K562 (cell line): ENCODE measurements around the gene MKLN1. TPM values are rescaled to one million over a fixed set of nuclear protein-coding genes. Genes with fewer than 3 reads are reported as not detected.

Experiments used
- ARID1B ChIP-seq: fragments of 450-650 bp; IDR thresholded peaks from 2 replicates; pipeline ENCODE4 v1.6.1; 2016; ENCODE audit warnings: antibody characterized with exemption, mild to moderate bottlenecking, inconsistent platforms
- CBFB ChIP-seq: sonication (generic); formaldehyde crosslinking; IDR thresholded peaks from 2 replicates; pipeline ENCODE4 v1.4.0; 2020; ENCODE audit warnings: mild to moderate bottlenecking, missing genetic modification reagents
- DEAF1 ChIP-seq: fragments of 450-650 bp; formaldehyde crosslinking; IDR thresholded peaks from 2 replicates; pipeline ENCODE4 v1.4.0; 2020; ENCODE audit warnings: mild to moderate bottlenecking, moderate library complexity
- EGR1 ChIP-seq: fragments of 450-650 bp; conservative IDR thresholded peaks from 2 replicates; pipeline ENCODE4 v1.6.1; 2017; ENCODE audit warnings: mild to moderate bottlenecking
- FOXP1 ChIP-seq: sonication (generic); formaldehyde crosslinking; IDR thresholded peaks from 2 replicates; pipeline ENCODE4 v1.8.0; 2022; ENCODE audit warnings: mild to moderate bottlenecking, missing genetic modification reagents
- IFI16 ChIP-seq: fragments of 250-450 bp; sonication (Bioruptor Pico); IDR thresholded peaks from 2 replicates; pipeline ENCODE4 v2.1.2; 2022; ENCODE audit warnings: mild to moderate bottlenecking, inconsistent platforms
- KDM1A ChIP-seq, 2 experiments: fragments of 450-650 bp; IDR thresholded peaks; 2 replicates each; pipeline ENCODE4 v1.6.1; 2016; ENCODE audit warnings: mild to moderate bottlenecking in 2 of 2
- MCM5 ChIP-seq: fragments of 450-650 bp; IDR thresholded peaks from 2 replicates; pipeline ENCODE4 v1.6.1; 2016; ENCODE audit warnings: low read depth
- MYC ChIP-seq, 2 experiments: fragments of 250-450 bp in 1 of 2; sonication (Bioruptor Pico) in 1 of 2; IDR thresholded peaks; 2 replicates each; pipeline versions ENCODE4 v1.5.1 to v1.6.1; 2012 to 2021; ENCODE audit warnings: low read depth in 2 of 2, borderline replicate concordance in 1 of 2, improper control_type of control experiment in 1 of 2, low read length in 1 of 2, mild to moderate bottlenecking in 1 of 2, moderate library complexity in 1 of 2
- RBM14 ChIP-seq: fragments of 200-400 bp; formaldehyde crosslinking; IDR thresholded peaks from 2 replicates; pipeline ENCODE4 v1.6.1; 2018; ENCODE audit warnings: low read depth, mild to moderate bottlenecking, low read length, moderate library complexity, borderline replicate concordance; ENCODE audit not compliant: insufficient read depth
- SMARCB1 ChIP-seq: IDR thresholded peaks from 2 replicates; pipeline ENCODE4 v1.6.1; 2011; ENCODE audit warnings: improper control_type of control experiment, low read depth; ENCODE audit not compliant: insufficient read length
- SRF ChIP-seq, 2 experiments: fragments of 250-450, 450-650 bp in 1 of 2; sonication (Bioruptor Pico) in 1 of 2; sonication (generic) in 1 of 2; formaldehyde crosslinking; IDR thresholded peaks; 2 replicates each; pipeline versions ENCODE4 v1.5.0 to v1.5.1; 2020 to 2022; ENCODE audit warnings: mild to moderate bottlenecking in 1 of 2, missing genetic modification reagents in 1 of 2
- STAG1 ChIP-seq: sonication (generic); formaldehyde crosslinking; IDR thresholded peaks from 2 replicates; pipeline ENCODE4 v1.5.0; 2020; ENCODE audit warnings: missing genetic modification reagents, borderline replicate concordance
- TAL1 ChIP-seq: fragments of 450-650 bp; IDR thresholded peaks from 2 replicates; pipeline ENCODE4 v1.6.1; 2016; ENCODE audit warnings: mild to moderate bottlenecking
- ZNF184 ChIP-seq: sonication (generic); formaldehyde crosslinking; IDR thresholded peaks from 2 replicates; pipeline ENCODE4 v1.5.0; 2020; ENCODE audit warnings: missing genetic modification reagents
- ZNF263 ChIP-seq: sonication (generic); formaldehyde crosslinking; IDR thresholded peaks from 2 replicates; pipeline ENCODE4 v1.8.0; 2022; ENCODE audit warnings: mild to moderate bottlenecking, missing genetic modification reagents, borderline replicate concordance
- ZNF316 ChIP-seq: fragments of 450-650 bp; IDR thresholded peaks from 2 replicates; pipeline ENCODE4 v1.6.1; 2016
- ZNF384 ChIP-seq: IDR thresholded peaks from 2 replicates; pipeline ENCODE4 v1.6.1; 2012; ENCODE audit warnings: low read depth, low read length, improper control_type of control experiment
- ZNF507 ChIP-seq: conservative IDR thresholded peaks from 2 replicates; pipeline ENCODE4 v1.6.1; 2017; ENCODE audit warnings: missing genetic modification characterization, missing compliant biosample characterization
- ZNF584 ChIP-seq: fragments of 200-800 bp; sonication (Bioruptor generic); IDR thresholded peaks from 2 replicates; pipeline ENCODE4 v1.6.1; 2016; ENCODE audit warnings: low read depth, mild to moderate bottlenecking, missing genetic modification characterization, missing compliant biosample characterization
- polyA plus RNA-seq, 8 experiments: library from polyadenylated mRNA; depleted of rRNA in 4 of 8; stranded (reverse) in 5 of 8; unstranded in 3 of 8; fragments of >200 nt; fragmentation: Nextera tagmentation in 2 of 8; fragmentation: Illumina TruSeq in 1 of 8; extraction: Ambion mirVana in 2 of 8; extraction: Trizol in 1 of 8; gene quantifications; 2 replicates each; pipeline versions ENCODE4 v1.2.1 to v1.2.3, GENCODE V29; 2011 to 2014; ENCODE audit warnings: inconsistent platforms in 1 of 8, missing spikeins in 1 of 8
- total RNA-seq, 7 experiments: library from RNA; depleted of rRNA in 6 of 7; stranded (reverse); fragments of >200 nt in 6 of 7; fragmentation: Illumina TruSeq in 2 of 7; extraction: Trizol in 2 of 7; gene quantifications; 2 replicates each; pipeline versions ENCODE4 v1.2.1 to v1.2.3, GENCODE V29; 2011 to 2021; ENCODE audit warnings: low replicate concordance in 1 of 7
- TF ChIP-seq, protein P1 (sequence below): fragments of 450-650 bp; IDR thresholded peaks from 2 replicates; pipeline ENCODE4 v1.6.1; 2016
- TF ChIP-seq, protein P2 (sequence below): fragments of 450-650 bp; IDR thresholded peaks from 2 replicates; pipeline ENCODE4 v1.6.1; 2017; ENCODE audit warnings: antibody characterized with exemption, mild to moderate bottlenecking

The MKLN1 gene
- total and polyA plus RNA-seq, 9 of the 15 experiments (the other 6 are each of a cell fraction or from before 2014, with no cell fraction given) = 18.6 to 80.4 (median 56.0) TPM

DNA sequence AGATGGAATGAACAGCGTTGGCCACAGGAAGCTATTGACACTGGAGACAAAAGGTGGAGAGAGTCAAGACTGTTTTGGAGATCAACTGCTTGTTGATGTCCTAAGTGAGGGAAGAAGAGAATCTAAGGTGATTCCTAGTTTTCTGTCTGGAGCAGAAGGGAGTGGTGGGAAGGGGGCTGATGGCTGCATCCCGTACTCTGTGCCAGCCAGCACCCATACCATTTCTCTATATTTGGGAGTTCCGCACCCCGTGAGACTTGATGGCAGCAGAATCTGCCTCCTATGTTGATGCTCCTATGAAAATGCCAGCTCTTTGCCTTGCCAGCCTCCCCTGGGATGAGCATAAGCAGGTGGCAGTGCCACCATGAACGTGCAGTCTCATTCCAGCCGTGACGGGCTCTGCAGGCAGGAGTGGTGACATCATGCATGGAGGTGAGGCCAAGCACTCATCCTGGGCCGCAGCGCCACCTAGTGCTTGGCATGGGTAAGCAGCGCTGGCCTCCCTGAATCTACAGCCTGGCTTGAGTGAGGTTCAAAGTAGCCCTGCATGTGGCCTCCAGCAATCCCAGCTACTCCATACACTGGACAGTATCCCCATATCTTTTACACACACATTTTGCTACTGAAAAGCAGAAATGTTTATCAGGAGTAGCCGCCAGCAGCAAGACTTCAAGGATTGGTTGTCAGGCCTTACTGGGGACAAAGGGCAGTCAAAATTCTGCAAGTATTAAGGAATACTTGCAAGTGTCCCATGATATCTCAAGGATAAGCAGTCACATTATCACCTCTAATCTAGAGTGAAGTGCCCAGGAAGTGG lies 185.8 kb downstream of the MKLN1 start (continued):
- no peak for TF ChIP-seq IFI16 (CRISPR knock-in tag)
- peak; percentile 57 for TF ChIP-seq DEAF1
- peak; percentile 72 for TF ChIP-seq SMARCB1
- TF ChIP-seq ZNF184 (CRISPR knock-in tag) = no peak
- TF ChIP-seq, protein P1, sequence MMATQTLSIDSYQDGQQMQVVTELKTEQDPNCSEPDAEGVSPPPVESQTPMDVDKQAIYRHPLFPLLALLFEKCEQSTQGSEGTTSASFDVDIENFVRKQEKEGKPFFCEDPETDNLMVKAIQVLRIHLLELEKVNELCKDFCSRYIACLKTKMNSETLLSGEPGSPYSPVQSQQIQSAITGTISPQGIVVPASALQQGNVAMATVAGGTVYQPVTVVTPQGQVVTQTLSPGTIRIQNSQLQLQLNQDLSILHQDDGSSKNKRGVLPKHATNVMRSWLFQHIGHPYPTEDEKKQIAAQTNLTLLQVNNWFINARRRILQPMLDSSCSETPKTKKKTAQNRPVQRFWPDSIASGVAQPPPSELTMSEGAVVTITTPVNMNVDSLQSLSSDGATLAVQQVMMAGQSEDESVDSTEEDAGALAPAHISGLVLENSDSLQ = 0 out of 2 replicates have a peak, but pooled peaks have one; percentile 24
- peak; percentile 38; the same call in 1 of the 2 replicates for TF ChIP-seq MYC (IDR thresholded peaks at IDR 0.05; ENCODE audit: low read depth, low read length)
- no peak for TF ChIP-seq MYC (CRISPR knock-in tag; IDR thresholded peaks at IDR 0.05; ENCODE audit: borderline replicate concordance, low read depth)
- TF ChIP-seq CBFB (CRISPR knock-in tag) = peak; percentile 44; the same call in 1 of the 2 replicates
- TF ChIP-seq FOXP1 (CRISPR knock-in tag) = 0 out of 2 replicates have a peak, but pooled peaks have one; percentile 36
- TF ChIP-seq RBM14 = no peak
- peak; percentile 42; the same call in 1 of the 2 replicates for TF ChIP-seq ZNF263 (CRISPR knock-in tag)
- 0 out of 2 replicates have a peak, but pooled peaks have one; percentile 31 for TF ChIP-seq TAL1
- TF ChIP-seq ARID1B = peak; percentile 33; the same call in 1 of the 2 replicates
- TF ChIP-seq MCM5 = no peak
- no peak for TF ChIP-seq ZNF584 (CRISPR knock-in tag)
- TF ChIP-seq EGR1 = no peak
- no peak for TF ChIP-seq ZNF316
- 0 out of 4 replicates have a peak, but pooled peaks of 1 of the 2 experiments have one; percentile 59 for TF ChIP-seq SRF (CRISPR knock-in tag; IDR thresholded peaks at IDR 0.05)
- no peak for TF ChIP-seq ZNF507 (tag)
- TF ChIP-seq STAG1 (CRISPR knock-in tag) = peak; percentile 98
- TF ChIP-seq ZNF384 = 0 out of 2 replicates have a peak, but pooled peaks have one; percentile 48
- TF ChIP-seq, protein P2, sequence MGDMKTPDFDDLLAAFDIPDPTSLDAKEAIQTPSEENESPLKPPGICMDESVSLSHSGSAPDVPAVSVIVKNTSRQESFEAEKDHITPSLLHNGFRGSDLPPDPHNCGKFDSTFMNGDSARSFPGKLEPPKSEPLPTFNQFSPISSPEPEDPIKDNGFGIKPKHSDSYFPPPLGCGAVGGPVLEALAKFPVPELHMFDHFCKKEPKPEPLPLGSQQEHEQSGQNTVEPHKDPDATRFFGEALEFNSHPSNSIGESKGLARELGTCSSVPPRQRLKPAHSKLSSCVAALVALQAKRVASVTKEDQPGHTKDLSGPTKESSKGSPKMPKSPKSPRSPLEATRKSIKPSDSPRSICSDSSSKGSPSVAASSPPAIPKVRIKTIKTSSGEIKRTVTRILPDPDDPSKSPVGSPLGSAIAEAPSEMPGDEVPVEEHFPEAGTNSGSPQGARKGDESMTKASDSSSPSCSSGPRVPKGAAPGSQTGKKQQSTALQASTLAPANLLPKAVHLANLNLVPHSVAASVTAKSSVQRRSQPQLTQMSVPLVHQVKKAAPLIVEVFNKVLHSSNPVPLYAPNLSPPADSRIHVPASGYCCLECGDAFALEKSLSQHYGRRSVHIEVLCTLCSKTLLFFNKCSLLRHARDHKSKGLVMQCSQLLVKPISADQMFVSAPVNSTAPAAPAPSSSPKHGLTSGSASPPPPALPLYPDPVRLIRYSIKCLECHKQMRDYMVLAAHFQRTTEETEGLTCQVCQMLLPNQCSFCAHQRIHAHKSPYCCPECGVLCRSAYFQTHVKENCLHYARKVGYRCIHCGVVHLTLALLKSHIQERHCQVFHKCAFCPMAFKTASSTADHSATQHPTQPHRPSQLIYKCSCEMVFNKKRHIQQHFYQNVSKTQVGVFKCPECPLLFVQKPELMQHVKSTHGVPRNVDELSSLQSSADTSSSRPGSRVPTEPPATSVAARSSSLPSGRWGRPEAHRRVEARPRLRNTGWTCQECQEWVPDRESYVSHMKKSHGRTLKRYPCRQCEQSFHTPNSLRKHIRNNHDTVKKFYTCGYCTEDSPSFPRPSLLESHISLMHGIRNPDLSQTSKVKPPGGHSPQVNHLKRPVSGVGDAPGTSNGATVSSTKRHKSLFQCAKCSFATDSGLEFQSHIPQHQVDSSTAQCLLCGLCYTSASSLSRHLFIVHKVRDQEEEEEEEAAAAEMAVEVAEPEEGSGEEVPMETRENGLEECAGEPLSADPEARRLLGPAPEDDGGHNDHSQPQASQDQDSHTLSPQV = no peak
- TF ChIP-seq KDM1A (IDR thresholded peaks at IDR 0.05) = no peak
